Transverse colon (tissue), 4 donors: ENCODE results near the gene C19orf53. TPM values are rescaled to one million over a fixed set of nuclear protein-coding genes. Genes with fewer than 3 reads are reported as not detected.

Source experiments
- DNase-seq: peaks from one replicate; pipeline ENCODE4 v3.0.0-alpha.2; 2019
- H3K27ac ChIP-seq, 4 donors: fragments of 200-600 bp; sonication (generic); 2 replicates each; pipeline ENCODE4 v1.5.1; 2016 to 2018; ENCODE audit warnings: inconsistent platforms in 4 of 4
- H3K27me3 ChIP-seq: fragments of 200-600 bp; sonication (generic); 2 replicates; pipeline ENCODE4 v1.5.1; 2017; ENCODE audit warnings: inconsistent platforms
- H3K36me3 ChIP-seq, 4 donors: fragments of 200-600 bp; sonication (generic); 2 replicates each; pipeline ENCODE4 v1.5.1; 2017 to 2019; ENCODE audit warnings: inconsistent platforms in 4 of 4
- H3K4me1 ChIP-seq, 4 donors: fragments of 200-600 bp; sonication (generic); 2 replicates each; pipeline ENCODE4 v1.5.1; 2017 to 2020; ENCODE audit warnings: inconsistent platforms in 4 of 4
- H3K4me3 ChIP-seq, 4 donors: fragments of 200-600 bp; sonication (generic); 1 replicate in 1 of 4; 2 replicates in 3 of 4; pipeline versions ENCODE4 v1.5.1 to v1.6.1; 2017 to 2019; ENCODE audit warnings: inconsistent platforms in 4 of 4
- H3K9me3 ChIP-seq, 2 donors: fragments of 200-600 bp; sonication (generic); 2 replicates each; pipeline ENCODE4 v1.5.1; 2017 to 2019; ENCODE audit warnings: inconsistent platforms in 2 of 2
- EP300 ChIP-seq: sonication (generic); formaldehyde crosslinking; IDR thresholded peaks from one replicate; pipeline ENCODE4 v1.6.1; 2017; ENCODE audit warnings: antibody characterized with exemption, low read depth
- POLR2A ChIP-seq: fragments of 450-650 bp; IDR thresholded peaks from one replicate; pipeline ENCODE4 v1.6.1; 2016; ENCODE audit warnings: antibody characterized with exemption, mild to moderate bottlenecking, moderate library complexity
- POLR2AphosphoS5 ChIP-seq, 3 donors: sonication (generic); formaldehyde crosslinking; IDR thresholded peaks; one replicate each; pipeline ENCODE4 v1.6.1; 2016; ENCODE audit warnings: antibody characterized with exemption in 3 of 3
- WGBS, 2 donors: methylation state at CpG; one replicate each; pipeline ENCODE4 v1.1.5; 2018; ENCODE audit warnings: low coverage in 1 of 2; 5-methylcytosine and 5-hydroxymethylcytosine counted together
- in situ Hi-C, 4 donors: fragments of 200-750 bp; cut with MboI; loops; one replicate each; pipeline versions ENCODE4 v1.15.0 to v1.15.1; 2017; ENCODE audit warnings: low sequenced_read_pairs in 3 of 4, low pct_ligation_motif_present in 1 of 4, low pct_unique_long_range_greater_than_20kb in 1 of 4
- intact Hi-C: fragments of 100-400 bp; cut with DNase I; formaldehyde crosslinking; loops from one replicate; pipeline ENCODE4 v1.15.1; 2023; ENCODE audit warnings: low total_unique reads
- small RNA-seq, 4 donors: library from RNA; depleted of rRNA; stranded (forward); fragments of <200 nt; gene quantifications; one replicate each; pipeline ENCODE3, GENCODE V24; 2016
- total RNA-seq, 4 donors: library from RNA; depleted of rRNA; stranded (reverse); fragments of >200 nt; gene quantifications; one replicate each; pipeline ENCODE4 v1.1.0, GENCODE V29; 2016
- TF ChIP-seq, protein P1 (sequence below), 5 experiments: fragments of 200-600 bp in 3 of 5; fragments of 450-650 bp in 2 of 5; sonication (generic) in 3 of 5; IDR thresholded peaks; 1 replicate in 2 of 5; 2 replicates in 3 of 5; pipeline ENCODE4 v1.5.1; 2016 to 2017; ENCODE audit warnings: antibody characterized with exemption in 5 of 5, inconsistent platforms in 3 of 5, mild to moderate bottlenecking in 2 of 5, moderate library complexity in 1 of 5

The C19orf53 gene
- total RNA-seq, 4 donors from 2014 or later: 48.6 to 111 (median 94.2) TPM

DNA sequence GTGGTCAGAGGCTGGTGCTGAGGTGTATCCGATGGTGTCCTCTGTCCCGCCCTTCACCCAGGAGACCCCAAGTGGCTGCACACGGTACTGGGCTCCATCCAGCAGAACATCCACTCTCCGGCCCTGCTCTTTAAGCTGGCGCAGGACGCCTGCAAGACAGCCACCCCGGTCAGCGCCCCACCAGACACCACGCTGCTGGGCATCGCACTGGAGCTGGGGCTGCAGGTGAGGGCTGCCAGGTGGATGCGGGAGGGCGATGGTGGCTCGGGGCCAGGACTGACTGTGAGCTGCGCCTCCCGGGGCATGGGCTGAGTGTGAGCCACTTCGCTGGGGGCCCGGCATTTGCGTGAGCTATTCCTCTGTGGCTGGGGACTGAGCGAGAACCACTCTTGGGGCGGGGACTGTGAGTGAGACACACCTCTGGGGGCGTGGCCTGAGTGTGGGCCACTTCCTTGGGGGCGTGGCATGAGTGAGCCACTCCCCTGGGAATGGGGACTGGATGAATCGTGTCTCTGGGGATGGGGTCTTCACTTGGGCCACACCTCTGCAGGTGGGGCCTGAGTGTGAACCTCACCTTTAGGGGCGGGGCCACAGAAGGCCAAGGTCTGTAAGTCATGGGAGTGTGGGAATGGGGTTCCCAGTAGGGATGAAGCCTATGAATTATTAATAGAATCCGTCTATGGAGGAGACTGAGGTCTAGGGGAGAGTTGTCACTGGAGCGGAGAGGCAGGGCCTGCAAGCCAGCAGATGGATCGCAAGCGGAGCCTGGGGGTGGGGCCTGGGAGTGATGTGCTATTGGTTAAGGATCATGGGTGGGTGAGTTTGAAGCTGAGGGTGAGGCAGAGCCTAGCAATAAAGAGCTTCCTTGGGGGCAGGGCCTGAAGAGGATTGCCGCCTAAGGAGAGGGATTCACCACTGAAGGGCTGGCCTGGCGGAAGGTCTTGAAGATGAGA, 51.5 kb downstream of the C19orf53 start:
- no peaks in the 10 kb centered on the region for H3K36me3 ChIP-seq
- no peak overlapping the region for H3K4me3 ChIP-seq
- no peaks in the 10 kb centered on the region for H3K27me3 ChIP-seq
- H3K4me1 ChIP-seq: no peaks in the 10 kb centered on the region
- no peak for DNase-seq
- TF ChIP-seq EP300 (no peak), POLR2A (no peak), POLR2AphosphoS5 (IDR thresholded peaks at IDR 0.05) (no peak)
- TF ChIP-seq, protein P1, sequence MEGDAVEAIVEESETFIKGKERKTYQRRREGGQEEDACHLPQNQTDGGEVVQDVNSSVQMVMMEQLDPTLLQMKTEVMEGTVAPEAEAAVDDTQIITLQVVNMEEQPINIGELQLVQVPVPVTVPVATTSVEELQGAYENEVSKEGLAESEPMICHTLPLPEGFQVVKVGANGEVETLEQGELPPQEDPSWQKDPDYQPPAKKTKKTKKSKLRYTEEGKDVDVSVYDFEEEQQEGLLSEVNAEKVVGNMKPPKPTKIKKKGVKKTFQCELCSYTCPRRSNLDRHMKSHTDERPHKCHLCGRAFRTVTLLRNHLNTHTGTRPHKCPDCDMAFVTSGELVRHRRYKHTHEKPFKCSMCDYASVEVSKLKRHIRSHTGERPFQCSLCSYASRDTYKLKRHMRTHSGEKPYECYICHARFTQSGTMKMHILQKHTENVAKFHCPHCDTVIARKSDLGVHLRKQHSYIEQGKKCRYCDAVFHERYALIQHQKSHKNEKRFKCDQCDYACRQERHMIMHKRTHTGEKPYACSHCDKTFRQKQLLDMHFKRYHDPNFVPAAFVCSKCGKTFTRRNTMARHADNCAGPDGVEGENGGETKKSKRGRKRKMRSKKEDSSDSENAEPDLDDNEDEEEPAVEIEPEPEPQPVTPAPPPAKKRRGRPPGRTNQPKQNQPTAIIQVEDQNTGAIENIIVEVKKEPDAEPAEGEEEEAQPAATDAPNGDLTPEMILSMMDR (IDR thresholded peaks at IDR 0.05): no peak
- in situ Hi-C loops (no loop called here), intact Hi-C loops (loop anchor here (1.0 kb wide), 1 partner anchor 9 kb away; no protein-coding TSS in a partner anchor)
- WGBS, 2 donors: 87 to 100% methylated on average over 1 to 28 of the region's 30 CpGs
- H3K27ac ChIP-seq: no peak overlapping the region
- H3K9me3 ChIP-seq: no peaks in the 10 kb centered on the region

DNA sequence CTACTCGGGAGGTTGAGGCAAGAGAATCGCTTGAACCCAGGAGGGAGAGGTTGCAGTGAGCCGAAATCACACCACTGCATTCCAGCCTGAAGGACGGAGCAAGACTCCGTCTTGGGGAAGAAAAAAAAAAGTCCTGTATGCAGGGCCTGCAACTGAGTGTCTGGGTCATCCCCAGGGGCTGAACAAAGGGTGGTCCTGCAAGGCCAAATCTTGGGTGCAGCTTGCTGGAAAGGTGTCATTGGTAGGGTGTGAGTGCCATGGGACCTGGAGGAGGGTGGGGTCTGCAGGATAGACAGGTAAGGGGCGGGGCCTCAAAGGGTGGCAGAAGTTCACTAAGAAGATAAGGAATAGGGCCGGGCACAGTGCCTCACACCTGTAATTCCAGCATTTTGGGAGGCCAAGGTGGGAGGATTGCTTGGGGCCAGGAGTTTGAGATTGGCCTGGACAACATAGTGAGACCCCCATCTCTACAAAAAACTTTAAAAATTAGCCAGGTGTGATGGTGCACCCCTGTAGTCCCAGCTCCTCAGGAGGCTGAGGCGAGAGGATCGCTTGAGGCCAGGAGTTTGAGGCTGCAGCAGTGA, 52.5 kb downstream of the C19orf53 start:
- Histone ChIP-seq H3K27me3 (no peaks in the 10 kb centered on the region), H3K4me3 (no peak overlapping the region), H3K36me3 (no peaks in the 10 kb centered on the region), H3K4me1 (no peaks in the 10 kb centered on the region), H3K9me3 (no peaks in the 10 kb centered on the region), H3K27ac (no peak overlapping the region)
- 90 to 93% methylated on average over 3 to 9 of the region's 9 CpGs for WGBS, 2 donors
- in situ Hi-C loops: no loop called here
- DNase-seq: no peak
- TF ChIP-seq POLR2AphosphoS5 (IDR thresholded peaks at IDR 0.05) (no peak), EP300 (no peak), POLR2A (no peak)
- TF ChIP-seq, protein P1 (IDR thresholded peaks at IDR 0.05): no peak
- intact Hi-C loops: loop anchor here (1.0 kb wide), 1 partner anchor 10 kb away; no protein-coding TSS in a partner anchor

DNA sequence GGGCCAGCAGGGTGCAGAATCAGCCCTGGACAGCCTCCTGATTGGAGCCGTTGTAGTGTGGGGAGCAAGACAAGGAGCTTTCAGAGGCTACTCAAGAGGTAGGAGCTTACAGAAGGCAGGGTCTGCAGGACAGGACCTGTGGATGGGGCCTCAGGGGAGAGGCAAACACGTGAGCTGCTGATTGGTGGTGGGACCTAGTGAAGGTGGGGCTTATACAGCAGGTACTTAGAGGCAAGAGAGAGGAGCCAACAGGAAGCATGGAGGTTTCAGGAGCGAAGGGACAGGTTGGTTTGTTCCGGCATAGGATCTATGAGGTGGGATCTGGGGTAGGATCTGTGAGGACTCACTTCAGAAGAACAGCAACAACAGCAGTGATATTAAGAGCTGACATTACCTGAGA, 53.4 kb downstream of the C19orf53 start:
- TF ChIP-seq, protein P1 (IDR thresholded peaks at IDR 0.05): no peak
- TF ChIP-seq EP300 (no peak), POLR2A (no peak), POLR2AphosphoS5 (IDR thresholded peaks at IDR 0.05) (no peak)
- Histone ChIP-seq H3K27me3 (no peaks in the 10 kb centered on the region), H3K4me1 (no peaks in the 10 kb centered on the region), H3K36me3 (no peaks in the 10 kb centered on the region), H3K9me3 (no peaks in the 10 kb centered on the region), H3K4me3 (no peak overlapping the region), H3K27ac (no peak overlapping the region)
- in situ Hi-C loops: no loop called here
- intact Hi-C loops: no loop called here
- DNase-seq: no peak
- WGBS, 2 donors: 71 to 90% methylated on average over 4 of the region's 4 CpGs

Small RNAs within 50 kb of the gene (small RNA-seq; reads per million reads assigned to genes)
- gene RN7SL619P: 0 reads per million in 4 donors

Other genes with a start within 250 kb of the C19orf53 start
- gene MRI1, start 9.9 kb upstream of the C19orf53 start, total RNA-seq: 100 to 1,000 TPM in 2 of 4 donors, 10 to 100 TPM in 2; 63.0 to 304 (median 99.2) TPM
- 1 to 10 TPM; 2.3 to 5.1 (median 2.9) TPM for gene ZSWIM4, start 21.0 kb downstream of the C19orf53 start, total RNA-seq
- gene NANOS3, start 102.7 kb downstream of the C19orf53 start, total RNA-seq: not detected
- 100 to 1,000 TPM in 1 of 4 donors, 1 to 10 TPM in 3; 5.2 to 102 (median 6.7) TPM for gene BRME1, start 131.7 kb downstream of the C19orf53 start, total RNA-seq
- gene CC2D1A, start 131.7 kb downstream of the C19orf53 start, total RNA-seq: 100 to 1,000 TPM; 113 to 294 (median 177) TPM
- 10 to 100 TPM in 1 of 4 donors, 1 to 10 TPM in 3; 3.0 to 15.3 (median 3.2) TPM for gene PODNL1, start 164.0 kb downstream of the C19orf53 start, total RNA-seq
- 10 to 100 TPM; 26.2 to 61.7 (median 35.8) TPM for gene DCAF15, start 178.1 kb downstream of the C19orf53 start, total RNA-seq
- 1 to 10 TPM; 3.7 to 9.0 (median 8.1) TPM for gene RFX1, start 231.9 kb downstream of the C19orf53 start, total RNA-seq